Transverse colon (tissue), 4 donors: Measurements from ENCODE around the gene SIL1. TPM values are rescaled to one million over a fixed set of nuclear protein-coding genes. Genes with fewer than 3 reads are reported as not detected.
A peak's percentile ranks its signal among the peaks of the same experiment; 100 is the strongest.
"Not testable (repeated sequence)": the region's sequence is repeated elsewhere in the genome, so short reads cannot be mapped to it uniquely, and the experiment has no call there.

Experiments used
- DNase-seq: peaks from one replicate; pipeline ENCODE4 v3.0.0-alpha.2; 2019
- H3K27ac ChIP-seq, 4 donors: fragments of 200-600 bp; sonication (generic); 2 replicates each; pipeline ENCODE4 v1.5.1; 2016 to 2018; ENCODE audit warnings: inconsistent platforms in 4 of 4
- H3K27me3 ChIP-seq: fragments of 200-600 bp; sonication (generic); 2 replicates; pipeline ENCODE4 v1.5.1; 2017; ENCODE audit warnings: inconsistent platforms
- H3K36me3 ChIP-seq, 4 donors: fragments of 200-600 bp; sonication (generic); 2 replicates each; pipeline ENCODE4 v1.5.1; 2017 to 2019; ENCODE audit warnings: inconsistent platforms in 4 of 4
- H3K4me1 ChIP-seq, 4 donors: fragments of 200-600 bp; sonication (generic); 2 replicates each; pipeline ENCODE4 v1.5.1; 2017 to 2020; ENCODE audit warnings: inconsistent platforms in 4 of 4
- H3K4me3 ChIP-seq, 4 donors: fragments of 200-600 bp; sonication (generic); 1 replicate in 1 of 4; 2 replicates in 3 of 4; pipeline versions ENCODE4 v1.5.1 to v1.6.1; 2017 to 2019; ENCODE audit warnings: inconsistent platforms in 4 of 4
- H3K9me3 ChIP-seq, 2 donors: fragments of 200-600 bp; sonication (generic); 2 replicates each; pipeline ENCODE4 v1.5.1; 2017 to 2019; ENCODE audit warnings: inconsistent platforms in 2 of 2
- EP300 ChIP-seq: sonication (generic); formaldehyde crosslinking; IDR thresholded peaks from one replicate; pipeline ENCODE4 v1.6.1; 2017; ENCODE audit warnings: antibody characterized with exemption, low read depth
- POLR2A ChIP-seq: fragments of 450-650 bp; IDR thresholded peaks from one replicate; pipeline ENCODE4 v1.6.1; 2016; ENCODE audit warnings: antibody characterized with exemption, mild to moderate bottlenecking, moderate library complexity
- POLR2AphosphoS5 ChIP-seq, 3 donors: sonication (generic); formaldehyde crosslinking; IDR thresholded peaks; one replicate each; pipeline ENCODE4 v1.6.1; 2016; ENCODE audit warnings: antibody characterized with exemption in 3 of 3
- whole genome bisulfite sequencing, 2 donors: methylation state at CpG; one replicate each; pipeline ENCODE4 v1.1.5; 2018; ENCODE audit warnings: low coverage in 1 of 2; 5-methylcytosine and 5-hydroxymethylcytosine counted together
- in situ Hi-C, 4 donors: fragments of 200-750 bp; cut with MboI; loops; one replicate each; pipeline versions ENCODE4 v1.15.0 to v1.15.1; 2017; ENCODE audit warnings: low sequenced_read_pairs in 3 of 4, low pct_ligation_motif_present in 1 of 4, low pct_unique_long_range_greater_than_20kb in 1 of 4
- intact Hi-C: fragments of 100-400 bp; cut with DNase I; formaldehyde crosslinking; loops from one replicate; pipeline ENCODE4 v1.15.1; 2023; ENCODE audit warnings: low total_unique reads
- total RNA-seq, 4 donors: library from RNA; depleted of rRNA; stranded (reverse); fragments of >200 nt; gene quantifications; one replicate each; pipeline ENCODE4 v1.1.0, GENCODE V29; 2016
- TF ChIP-seq, protein P1 (sequence below), 5 experiments: fragments of 200-600 bp in 3 of 5; fragments of 450-650 bp in 2 of 5; sonication (generic) in 3 of 5; IDR thresholded peaks; 1 replicate in 2 of 5; 2 replicates in 3 of 5; pipeline ENCODE4 v1.5.1; 2016 to 2017; ENCODE audit warnings: antibody characterized with exemption in 5 of 5, inconsistent platforms in 3 of 5, mild to moderate bottlenecking in 2 of 5, moderate library complexity in 1 of 5

Gene SIL1
- total RNA-seq, 4 donors from 2014 or later, result 11.1 to 38.1 (median 29.0) TPM

DNA sequence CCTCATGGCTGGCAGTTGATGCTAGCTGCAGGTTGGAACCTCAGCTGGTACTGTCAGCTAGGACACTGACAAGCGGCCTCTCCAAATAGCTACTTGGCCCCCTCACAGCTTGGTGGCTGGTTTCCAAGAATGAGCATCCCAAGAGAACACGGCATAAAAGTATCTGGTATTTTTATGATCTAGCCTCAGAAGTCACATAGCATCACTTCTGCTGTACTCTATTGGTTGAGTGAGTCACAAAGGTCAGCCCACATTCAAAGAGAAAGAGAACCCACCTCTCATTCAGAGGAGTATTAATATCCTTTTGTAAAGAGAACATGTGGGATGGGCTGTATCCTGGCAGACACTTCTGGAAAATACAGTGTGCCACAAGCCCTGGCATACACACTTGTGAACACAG, 6.0 kb upstream of the SIL1 start:
- TF ChIP-seq, protein P1, sequence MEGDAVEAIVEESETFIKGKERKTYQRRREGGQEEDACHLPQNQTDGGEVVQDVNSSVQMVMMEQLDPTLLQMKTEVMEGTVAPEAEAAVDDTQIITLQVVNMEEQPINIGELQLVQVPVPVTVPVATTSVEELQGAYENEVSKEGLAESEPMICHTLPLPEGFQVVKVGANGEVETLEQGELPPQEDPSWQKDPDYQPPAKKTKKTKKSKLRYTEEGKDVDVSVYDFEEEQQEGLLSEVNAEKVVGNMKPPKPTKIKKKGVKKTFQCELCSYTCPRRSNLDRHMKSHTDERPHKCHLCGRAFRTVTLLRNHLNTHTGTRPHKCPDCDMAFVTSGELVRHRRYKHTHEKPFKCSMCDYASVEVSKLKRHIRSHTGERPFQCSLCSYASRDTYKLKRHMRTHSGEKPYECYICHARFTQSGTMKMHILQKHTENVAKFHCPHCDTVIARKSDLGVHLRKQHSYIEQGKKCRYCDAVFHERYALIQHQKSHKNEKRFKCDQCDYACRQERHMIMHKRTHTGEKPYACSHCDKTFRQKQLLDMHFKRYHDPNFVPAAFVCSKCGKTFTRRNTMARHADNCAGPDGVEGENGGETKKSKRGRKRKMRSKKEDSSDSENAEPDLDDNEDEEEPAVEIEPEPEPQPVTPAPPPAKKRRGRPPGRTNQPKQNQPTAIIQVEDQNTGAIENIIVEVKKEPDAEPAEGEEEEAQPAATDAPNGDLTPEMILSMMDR (IDR thresholded peaks at IDR 0.05), result no peak
- TF ChIP-seq EP300, result no peak
- no peak for TF ChIP-seq POLR2A
- no peak for TF ChIP-seq POLR2AphosphoS5 (IDR thresholded peaks at IDR 0.05)
- H3K27me3 ChIP-seq, result no peaks in the 10 kb centered on the region
- H3K4me1 ChIP-seq, result peaks cover 0 to under 1% (median 0%) of the 10 kb centered on the region in 4 donors
- no peaks in the 10 kb centered on the region for H3K36me3 ChIP-seq
- intact Hi-C loops, result no loop called here
- no peaks in the 10 kb centered on the region for H3K9me3 ChIP-seq
- 55 to 80% methylated on average over 2 of the region's 2 CpGs for WGBS, 2 donors
- DNase-seq, result no peak
- H3K27ac ChIP-seq, result no peak overlapping the region
- in situ Hi-C loops, result no loop called here
- H3K4me3 ChIP-seq, result no peak overlapping the region

DNA sequence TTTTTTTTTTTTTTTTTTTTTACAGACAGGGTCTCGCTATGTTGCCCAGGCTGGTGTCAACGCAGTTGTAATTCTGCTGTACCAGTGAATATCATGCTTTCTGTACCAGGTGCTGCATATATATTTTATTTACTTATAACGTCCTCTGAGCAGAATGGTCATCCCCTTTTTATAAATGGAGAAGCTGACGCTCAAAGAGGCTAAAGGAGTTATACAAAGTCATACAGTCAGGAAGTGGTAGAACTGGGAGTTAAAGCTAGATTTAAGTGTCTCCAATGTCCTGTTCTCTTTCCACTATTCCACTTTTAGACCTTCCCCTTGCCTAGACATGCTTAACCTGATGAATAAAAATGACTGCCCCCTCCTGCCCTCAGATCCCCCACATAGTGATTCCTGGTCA, 1.2 kb upstream of the SIL1 start:
- WGBS, 2 donors, result 90 to 100% methylated on average over 2 to 4 of the region's 4 CpGs
- intact Hi-C loops (no loop called here), in situ Hi-C loops (no loop called here)
- Histone ChIP-seq H3K27me3 (no peaks in the 10 kb centered on the region), H3K4me3 (no peak overlapping the region), H3K27ac (peak overlapping the region; percentile 30 to 96 (median 88)), H3K9me3 (no peaks in the 10 kb centered on the region), H3K4me1 (peaks cover 0 to 24% (median 2%) of the 10 kb centered on the region in 4 donors), H3K36me3 (no peaks in the 10 kb centered on the region)
- no peak for DNase-seq
- no peak for TF ChIP-seq POLR2A
- no peak for TF ChIP-seq EP300
- TF ChIP-seq, protein P1 (IDR thresholded peaks at IDR 0.05), result no peak
- no peak for TF ChIP-seq POLR2AphosphoS5 (IDR thresholded peaks at IDR 0.05)

GRCh38 chr5:139196296-139196956, 1.7 kb downstream of the SIL1 start:
- in situ Hi-C loops (no loop called here), intact Hi-C loops (no loop called here)
- DNase-seq, result no peak
- TF ChIP-seq POLR2AphosphoS5 (IDR thresholded peaks at IDR 0.05) (no peak), POLR2A (no peak), EP300 (no peak)
- TF ChIP-seq, protein P1 (IDR thresholded peaks at IDR 0.05), result no peak
- Histone ChIP-seq H3K27ac (peak overlapping the region in 1 of 4 donors; percentile 96), H3K9me3 (no peaks in the 10 kb centered on the region), H3K36me3 (no peaks in the 10 kb centered on the region), H3K27me3 (no peaks in the 10 kb centered on the region), H3K4me1 (peaks cover 0 to 24% (median 2%) of the 10 kb centered on the region in 4 donors), H3K4me3 (no peak overlapping the region)
- 75 to 96% methylated on average over 4 to 5 of the region's 5 CpGs for WGBS, 2 donors

DNA sequence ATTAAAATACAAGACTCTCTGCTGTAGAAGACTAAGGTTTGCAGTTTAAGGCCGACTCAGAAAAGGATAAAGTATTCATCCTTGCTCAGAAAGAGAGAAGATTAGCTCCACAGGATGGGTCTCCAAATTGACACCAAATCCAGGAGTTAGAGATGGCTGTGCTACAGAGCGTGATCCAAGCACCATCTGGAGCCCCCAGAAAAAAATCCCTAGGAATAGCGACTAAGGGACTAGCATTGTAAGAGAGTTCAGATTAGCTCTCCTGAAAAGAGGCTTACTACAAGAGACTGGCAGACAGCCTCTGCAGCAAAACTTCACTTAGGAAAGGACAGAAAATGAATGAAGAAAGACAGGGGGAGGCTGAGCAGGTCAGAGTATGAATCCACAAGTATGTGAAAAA, 3.7 kb downstream of the SIL1 start:
- Histone ChIP-seq H3K36me3 (no peaks in the 10 kb centered on the region), H3K9me3 (no peaks in the 10 kb centered on the region), H3K4me1 (peaks cover 0 to 26% (median 2%) of the 10 kb centered on the region in 4 donors), H3K27ac (no peak overlapping the region), H3K27me3 (no peaks in the 10 kb centered on the region), H3K4me3 (no peak overlapping the region)
- intact Hi-C loops (no loop called here), in situ Hi-C loops (no loop called here)
- WGBS, 2 donors, result 93 to 95% methylated on average over 2 to 3 of the region's 3 CpGs
- no peak for TF ChIP-seq POLR2AphosphoS5 (IDR thresholded peaks at IDR 0.05)
- DNase-seq, result no peak

- in situ Hi-C loops, result no loop called here
- Histone ChIP-seq H3K9me3 (no peaks in the 10 kb centered on the region), H3K4me3 (no peak overlapping the region), H3K36me3 (no peaks in the 10 kb centered on the region), H3K27ac (no peak overlapping the region), H3K4me1 (peaks cover 0 to 24% (median 2%) of the 10 kb centered on the region in 4 donors), H3K27me3 (no peaks in the 10 kb centered on the region)
- DNase-seq, result no peak
- TF ChIP-seq, protein P1 (IDR thresholded peaks at IDR 0.05), result peak in 4 of 5 experiments; percentile 10 to 31 (median 22)
- TF ChIP-seq POLR2A, result no peak
- intact Hi-C loops, result no loop called here
- 60 to 74% methylated on average over 1 of the region's 1 CpG for WGBS, 2 donors
Observed at GRCh38 chr5:139193928-139194327, 4.2 kb downstream of the SIL1 start.

DNA sequence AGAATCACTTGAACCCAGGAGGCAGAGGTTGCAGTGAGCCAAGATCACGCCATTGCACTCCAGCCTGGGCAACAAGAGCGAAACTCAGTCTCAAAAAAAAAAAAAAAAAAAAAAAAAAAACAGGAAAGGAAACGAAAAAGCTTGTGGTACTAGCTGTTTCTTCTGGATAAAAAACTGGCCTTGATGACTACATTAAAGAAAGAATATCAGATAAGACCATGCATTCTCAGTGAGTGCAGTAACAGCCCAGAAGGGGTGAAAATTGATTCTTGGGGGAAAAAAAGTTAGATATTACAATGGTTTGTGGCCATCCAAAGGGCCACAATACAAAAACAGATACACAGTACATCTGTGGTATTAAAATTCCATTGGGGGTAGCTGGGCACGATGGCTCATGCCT, 5.3 kb downstream of the SIL1 start:
- 84 to 87% methylated on average over 4 of the region's 4 CpGs for WGBS, 2 donors
- H3K36me3 ChIP-seq, H3K27me3 ChIP-seq, H3K9me3 ChIP-seq, H3K4me3 ChIP-seq, in situ Hi-C loops, DNase-seq, H3K27ac ChIP-seq, intact Hi-C loops: not testable (repeated sequence)
- H3K4me1 ChIP-seq, result peaks cover 0 to 18% (median 0%) of the 10 kb centered on the region in 4 donors

- peaks cover 0 to 14% (median 1%) of the 10 kb centered on the region in 4 donors for H3K4me1 ChIP-seq
- DNase-seq, H3K27me3 ChIP-seq, in situ Hi-C loops, intact Hi-C loops, H3K36me3 ChIP-seq, H3K4me3 ChIP-seq, H3K27ac ChIP-seq, H3K9me3 ChIP-seq: not testable (repeated sequence)
- 98 to 100% methylated on average over 1 to 3 of the region's 3 CpGs for WGBS, 2 donors
Observed at GRCh38 chr5:139191954-139192353, 6.2 kb downstream of the SIL1 start.
